T-cell (primary cell): ENCODE results near the gene TMC2. TPM values are rescaled to one million over a fixed set of nuclear protein-coding genes. Genes with fewer than 3 reads are reported as not detected.

Experiments used
- ATAC-seq, 4 experiments: fragments of 200-7000 bp in 3 of 4; fragments of 150-1000 bp in 1 of 4; cut with Tn5 transposase; replicated peaks in 1 of 4; 1 replicate in 3 of 4; 2 replicates in 1 of 4; pipeline ENCODE4 v1.10.0; 2021; ENCODE audit warnings: moderate library complexity in 3 of 4, mild to moderate bottlenecking in 2 of 4, moderate number of reproducible peaks in 1 of 4
- CTCF ChIA-PET, 2 donors: fragments of 300-600 bp; sonication (Branson Sonifier 250); formaldehyde crosslinking; loops; one replicate each; lab custom pipeline; 2022; ENCODE audit warnings: antibody characterized with exemption in 2 of 2; lab: Charles Lee
- POLR2A ChIA-PET, 2 donors: fragments of 300-600 bp; sonication (Branson Sonifier 250); formaldehyde crosslinking; loops; one replicate each; lab custom pipeline; 2022; ENCODE audit warnings: antibody characterized with exemption in 2 of 2; lab: Charles Lee
- DNase-seq, 35 experiments: peaks; one replicate each; pipeline versions ENCODE4 v3.0.0 to v3.0.0-alpha.2; 2013 to 2023
- H3K27ac ChIP-seq: one replicate; pipeline ENCODE4 v1.5.1; 2013; ENCODE audit warnings: low read length
- H3K27me3 ChIP-seq, 2 experiments: replicated peaks in 1 of 2; 1 replicate in 1 of 2; 2 replicates in 1 of 2; pipeline versions ENCODE4 v1.6.1 to v1.7.0; 2013; ENCODE audit warnings: low read length in 1 of 2, mixed read lengths in 1 of 2; ENCODE audit not compliant: control insufficient read depth in 2 of 2, insufficient read depth in 2 of 2; ENCODE audit errors: extremely low read depth in 1 of 2
- H3K36me3 ChIP-seq, 2 donors: 1 replicate in 1 of 2; 2 replicates in 1 of 2; pipeline versions ENCODE4 v1.6.1 to v1.7.0; 2013; ENCODE audit warnings: low read length in 1 of 2; ENCODE audit not compliant: control insufficient read depth in 2 of 2, insufficient read depth in 1 of 2; ENCODE audit errors: extremely low read depth in 1 of 2
- H3K4me1 ChIP-seq, 2 experiments: 1 replicate in 1 of 2; 2 replicates in 1 of 2; pipeline versions ENCODE4 v1.6.1 to v1.7.0; 2013; ENCODE audit warnings: low read length in 2 of 2, mixed read lengths in 1 of 2; ENCODE audit not compliant: insufficient read depth in 2 of 2, control insufficient read depth in 1 of 2; ENCODE audit errors: extremely low read depth in 1 of 2
- H3K4me3 ChIP-seq, 2 donors: 1 replicate in 1 of 2; 2 replicates in 1 of 2; pipeline versions ENCODE4 v1.5.1 to v1.7.0; 2013; ENCODE audit warnings: mild to moderate bottlenecking in 2 of 2, low read length in 1 of 2, moderate library complexity in 1 of 2; ENCODE audit not compliant: control insufficient read depth in 1 of 2; ENCODE audit errors: extremely low read depth in 1 of 2
- H3K9me3 ChIP-seq: 2 replicates; pipeline ENCODE4 v1.7.0; 2013
- H3K27ac Mint-ChIP-seq, 2 donors: one replicate each; pipeline ENCODE4 v1.8.0; 2020 to 2021; ENCODE audit warnings: mild to moderate bottlenecking in 2 of 2, mixed read lengths in 2 of 2
- H3K27me3 Mint-ChIP-seq, 2 donors: one replicate each; pipeline ENCODE4 v1.8.0; 2021 to 2022; ENCODE audit warnings: mixed read lengths in 2 of 2
- H3K36me3 Mint-ChIP-seq: one replicate; pipeline ENCODE4 v1.8.0; 2021; ENCODE audit warnings: mixed read lengths
- H3K4me1 Mint-ChIP-seq, 3 donors: one replicate each; pipeline ENCODE4 v1.8.0; 2020 to 2022; ENCODE audit warnings: mixed read lengths in 3 of 3, mild to moderate bottlenecking in 1 of 3
- H3K4me3 Mint-ChIP-seq, 3 donors: one replicate each; pipeline ENCODE4 v1.8.0; 2020 to 2022; ENCODE audit warnings: mild to moderate bottlenecking in 3 of 3, mixed read lengths in 3 of 3, moderate library complexity in 3 of 3
- H3K9me3 Mint-ChIP-seq, 3 donors: one replicate each; pipeline ENCODE4 v1.8.0; 2020 to 2022; ENCODE audit warnings: mixed read lengths in 3 of 3
- WGBS: methylation state at CpG from one replicate; pipeline ENCODE4 v1.1.5; 2013; ENCODE audit warnings: missing lambda C conversion rate; ENCODE audit not compliant: insufficient coverage; 5-methylcytosine and 5-hydroxymethylcytosine counted together
- total RNA-seq, 35 experiments: library from RNA in 6 of 35; stranded (reverse) in 6 of 35; fragments of 120-200 nt in 1 of 35; gene quantifications; one replicate each; pipeline versions ENCODE4 v1.2.1 to v1.2.4 and lab custom pipeline; 2013 to 2026

TMC2 gene
- total RNA-seq, 5 donors from 2014 or later (not counting 1 experiment from before 2014, with no cell fraction given): not detected

DNA sequence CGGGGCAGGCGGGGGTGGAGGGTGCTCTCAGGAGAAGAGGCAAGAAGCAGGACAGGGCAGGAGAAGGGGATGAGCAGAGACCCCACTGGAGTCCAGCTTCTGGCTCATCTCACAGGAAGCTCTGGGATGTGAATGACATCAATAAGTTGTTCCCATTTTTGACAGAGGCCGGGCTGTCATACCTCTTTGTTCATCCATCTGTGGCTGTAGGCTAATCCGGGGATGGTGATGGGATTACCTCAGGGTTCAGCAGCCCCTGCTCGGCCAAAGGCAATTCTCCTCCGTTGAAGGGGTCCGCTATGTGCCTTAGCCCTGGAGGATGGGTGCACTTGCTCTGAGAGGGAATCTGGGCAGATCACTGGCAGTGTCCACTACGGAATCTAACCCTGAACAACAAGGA is 3.3 kb upstream of the TMC2 start:
- CTCF ChIA-PET: interaction anchor here in 1 of 2 donors (1.8 kb wide), 1 partner anchor 11 kb away, joined by 4 read pairs; no protein-coding TSS in a partner anchor
- no peak overlapping the region for H3K27ac ChIP-seq
- H3K36me3 ChIP-seq: no peaks in the 10 kb centered on the region
- Mint-ChIP-seq H3K4me1 (peaks cover 7 to 9% (median 8%) of the 10 kb centered on the region in 3 donors), H3K27me3 (peaks cover 16 to 22% of the 10 kb centered on the region in 2 donors), H3K36me3 (no peaks in the 10 kb centered on the region), H3K4me3 (no peak overlapping the region), H3K27ac (no peak overlapping the region), H3K9me3 (no peaks in the 10 kb centered on the region)
- POLR2A ChIA-PET: no interaction called here
- no peak for ATAC-seq
- H3K4me3 ChIP-seq: no peak overlapping the region
- H3K4me1 ChIP-seq: no peaks in the 10 kb centered on the region
- no peaks in the 10 kb centered on the region for H3K9me3 ChIP-seq
- WGBS: 73% methylated on average over 5 of the region's 8 CpGs
- no peak for DNase-seq
- peaks cover 3 to 37% of the 10 kb centered on the region in 2 experiments for H3K27me3 ChIP-seq

DNA sequence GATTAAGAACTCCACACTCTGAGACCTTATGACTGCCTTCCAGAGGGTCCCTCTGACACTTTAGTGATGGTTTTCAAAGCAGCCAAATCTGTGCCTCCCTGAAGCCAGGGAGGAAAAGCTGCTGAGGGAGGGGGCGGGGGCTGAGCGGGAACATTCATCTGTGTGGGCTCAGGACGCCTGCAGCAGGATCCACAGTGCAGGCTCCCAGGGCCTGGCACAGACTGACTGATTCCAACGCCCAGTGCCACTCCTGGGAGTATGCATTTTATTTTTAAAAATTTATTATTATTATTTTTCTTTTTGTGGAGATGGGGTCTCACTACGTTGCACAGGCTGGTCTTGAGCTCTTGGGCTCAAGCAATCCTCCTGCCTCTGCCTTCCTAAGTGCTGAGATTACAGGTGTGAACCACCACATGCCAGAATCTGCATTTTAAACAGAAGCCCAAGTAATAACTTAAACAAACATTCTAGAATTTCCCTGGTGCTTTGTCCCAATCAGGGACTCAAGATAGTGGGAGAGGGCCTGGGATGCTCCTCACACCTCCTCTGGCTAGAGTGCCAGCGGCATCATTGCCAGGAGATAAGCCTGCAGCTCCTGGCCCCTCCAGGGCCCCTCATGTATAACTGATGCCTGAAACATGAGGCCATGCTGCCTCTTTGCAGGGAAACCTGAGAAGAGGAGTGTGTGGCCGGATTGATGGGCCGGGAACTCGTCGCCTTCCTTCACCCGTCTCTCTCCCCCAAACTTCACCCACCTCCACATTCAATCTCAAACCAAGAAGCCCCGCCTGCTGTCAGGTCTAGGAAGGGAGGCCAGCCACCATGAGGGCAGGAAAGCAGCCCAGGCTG is 438 bp upstream of the TMC2 start:
- Histone ChIP-seq H3K27me3 (peaks cover 13 to 52% of the 10 kb centered on the region in 2 experiments), H3K27ac (no peak overlapping the region), H3K4me3 (no peak overlapping the region), H3K4me1 (no peaks in the 10 kb centered on the region), H3K9me3 (no peaks in the 10 kb centered on the region), H3K36me3 (no peaks in the 10 kb centered on the region)
- no peaks in the 10 kb centered on the region for H3K9me3 Mint-ChIP-seq
- DNase-seq (no peak), ATAC-seq (no peak)
- ChIA-PET POLR2A (no interaction called here), CTCF (no interaction called here)
- no peak overlapping the region for H3K4me3 Mint-ChIP-seq
- no peaks in the 10 kb centered on the region for H3K4me1 Mint-ChIP-seq
- peaks cover 32 to 33% of the 10 kb centered on the region in 2 donors for H3K27me3 Mint-ChIP-seq
- no peak overlapping the region for H3K27ac Mint-ChIP-seq
- 66% methylated on average over 5 of the region's 12 CpGs for WGBS
- H3K36me3 Mint-ChIP-seq: no peaks in the 10 kb centered on the region

GRCh38 chr20:2537101-2537500 is 728 bp downstream of the TMC2 start:
- no peak overlapping the region for H3K27ac ChIP-seq
- no peak overlapping the region for H3K4me3 ChIP-seq
- no peak overlapping the region for H3K27ac Mint-ChIP-seq
- no peaks in the 10 kb centered on the region for H3K36me3 ChIP-seq
- H3K27me3 ChIP-seq: peaks cover 13 to 52% of the 10 kb centered on the region in 2 experiments
- no peak overlapping the region for H3K4me3 Mint-ChIP-seq
- DNase-seq: no peak
- WGBS: no CpG with 5 or more reads among the region's 5 CpGs
- ATAC-seq: no peak
- H3K4me1 Mint-ChIP-seq: no peaks in the 10 kb centered on the region
- no peaks in the 10 kb centered on the region for H3K36me3 Mint-ChIP-seq
- H3K4me1 ChIP-seq: no peaks in the 10 kb centered on the region
- ChIA-PET CTCF (no interaction called here), POLR2A (no interaction called here)
- H3K27me3 Mint-ChIP-seq: peaks cover 33 to 39% of the 10 kb centered on the region in 2 donors
- no peaks in the 10 kb centered on the region for H3K9me3 ChIP-seq
- no peaks in the 10 kb centered on the region for H3K9me3 Mint-ChIP-seq

- POLR2A ChIA-PET: no interaction called here
- no CpG with 5 or more reads among the region's 12 CpGs for WGBS
- CTCF ChIA-PET: no interaction called here
- ATAC-seq (no peak), DNase-seq (no peak)
- Mint-ChIP-seq H3K4me3 (no peak overlapping the region), H3K9me3 (no peaks in the 10 kb centered on the region), H3K27me3 (peaks cover 34 to 41% of the 10 kb centered on the region in 2 donors), H3K27ac (no peak overlapping the region), H3K36me3 (no peaks in the 10 kb centered on the region), H3K4me1 (no peaks in the 10 kb centered on the region)
- H3K27ac ChIP-seq: no peak overlapping the region
- no peak overlapping the region for H3K4me3 ChIP-seq
- H3K4me1 ChIP-seq: no peaks in the 10 kb centered on the region
- H3K36me3 ChIP-seq: no peaks in the 10 kb centered on the region
- H3K9me3 ChIP-seq: no peaks in the 10 kb centered on the region
- H3K27me3 ChIP-seq: peaks cover 16 to 48% of the 10 kb centered on the region in 2 experiments
Observed at GRCh38 chr20:2538356-2538755, 2.0 kb downstream of the TMC2 start.

GRCh38 chr20:2538931-2539720 is 2.8 kb downstream of the TMC2 start:
- Mint-ChIP-seq H3K4me1 (no peaks in the 10 kb centered on the region), H3K4me3 (no peak overlapping the region), H3K27me3 (peaks cover 35 to 37% of the 10 kb centered on the region in 2 donors), H3K36me3 (no peaks in the 10 kb centered on the region), H3K27ac (no peak overlapping the region), H3K9me3 (no peaks in the 10 kb centered on the region)
- H3K9me3 ChIP-seq: no peaks in the 10 kb centered on the region
- POLR2A ChIA-PET: interaction anchor here in 1 of 2 donors (0.7 kb wide), 1 partner anchor 21 kb away, joined by 3 read pairs; no protein-coding TSS in a partner anchor
- DNase-seq: no peak
- CTCF ChIA-PET: interaction anchor here in 1 of 2 donors (1.1 to 1.6 kb wide), 2 partner anchors 15 to 17 kb away, joined by 4 to 11 read pairs; no protein-coding TSS in a partner anchor
- no peak overlapping the region for H3K4me3 ChIP-seq
- H3K27me3 ChIP-seq: peaks cover 12 to 46% of the 10 kb centered on the region in 2 experiments
- ATAC-seq: no peak
- 38% methylated on average over 3 of the region's 8 CpGs for WGBS
- no peaks in the 10 kb centered on the region for H3K4me1 ChIP-seq
- no peaks in the 10 kb centered on the region for H3K36me3 ChIP-seq
- no peak overlapping the region for H3K27ac ChIP-seq

DNA sequence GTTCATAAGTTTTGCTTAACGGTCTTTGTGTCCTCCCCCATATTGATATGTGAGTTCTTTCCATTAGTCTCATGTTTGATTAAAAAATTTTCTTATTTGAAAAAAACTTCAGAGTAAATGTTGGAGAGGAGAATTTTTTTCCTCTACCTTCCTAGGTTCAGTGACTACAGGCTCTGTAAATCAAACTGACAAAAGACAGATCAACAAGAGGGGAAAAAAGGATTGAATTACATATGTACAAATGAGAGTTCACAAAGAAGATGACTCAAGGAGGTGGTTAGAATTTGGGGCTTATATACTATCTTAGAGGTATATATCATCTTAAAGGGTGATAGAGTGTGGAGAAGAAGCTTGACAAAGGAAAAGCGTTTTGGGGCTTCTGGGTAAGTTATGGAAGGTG is 5.6 kb downstream of the TMC2 start:
- H3K27me3 Mint-ChIP-seq: peaks cover 41 to 42% of the 10 kb centered on the region in 2 donors
- POLR2A ChIA-PET: no interaction called here

More for the DNA sequence above, 5.6 kb downstream of the TMC2 start:
- DNase-seq (no peak), ATAC-seq (no peak)
- Histone ChIP-seq H3K27ac (no peak overlapping the region), H3K27me3 (peaks cover 12 to 32% of the 10 kb centered on the region in 2 experiments), H3K36me3 (no peaks in the 10 kb centered on the region), H3K9me3 (no peaks in the 10 kb centered on the region), H3K4me3 (no peak overlapping the region), H3K4me1 (no peaks in the 10 kb centered on the region)
- Mint-ChIP-seq H3K4me3 (no peak overlapping the region), H3K27ac (no peak overlapping the region), H3K9me3 (no peaks in the 10 kb centered on the region), H3K4me1 (no peaks in the 10 kb centered on the region), H3K36me3 (no peaks in the 10 kb centered on the region)
- CTCF ChIA-PET: interaction anchor here in 1 of 2 donors (0.6 kb wide), 3 partner anchors 20 to 1072 kb away, joined by 3 to 12 read pairs (median 3); no protein-coding TSS in a partner anchor
- 67% methylated on average over 1 of the region's 2 CpGs for WGBS
